RWPE2 (cell line): Measurements from ENCODE around the gene USP34.
"Not testable (repeated sequence)": the region's sequence is repeated elsewhere in the genome, so short reads cannot be mapped to it uniquely, and the experiment has no call there.

Experiments used
- ATAC-seq: fragments of 200-7000 bp; cut with Tn5 transposase; 3 replicates; pipeline ENCODE4 v1.9.1; 2021; ENCODE audit warnings: low read depth
- DNase-seq: peaks from one replicate; pipeline ENCODE4 v3.0.0-alpha.2; 2020; ENCODE audit warnings: low spot score
- H3K27ac ChIP-seq: fragments of 450-650 bp; 2 replicates; pipeline ENCODE4 v1.5.1; 2017; ENCODE audit warnings: mild to moderate bottlenecking; ENCODE audit not compliant: poor library complexity, severe bottlenecking
- H3K27me3 ChIP-seq: fragments of 250-450 bp; sonication (Bioruptor Pico); 2 replicates; pipeline ENCODE4 v1.5.1; 2021; ENCODE audit warnings: mild to moderate bottlenecking, moderate library complexity; ENCODE audit not compliant: insufficient read depth, poor library complexity, severe bottlenecking
- H3K36me3 ChIP-seq: fragments of 250-450 bp; sonication (Bioruptor Pico); 2 replicates; pipeline ENCODE4 v1.5.1; 2020; ENCODE audit warnings: low read depth, mild to moderate bottlenecking, moderate library complexity
- H3K4me1 ChIP-seq: fragments of 250-450 bp; sonication (Bioruptor Pico); 2 replicates; pipeline ENCODE4 v1.5.1; 2021; ENCODE audit warnings: mild to moderate bottlenecking, moderate library complexity; ENCODE audit not compliant: insufficient read depth, poor library complexity, severe bottlenecking
- H3K4me3 ChIP-seq: fragments of 250-450 bp; sonication (Bioruptor Pico); 2 replicates; pipeline ENCODE4 v1.5.1; 2021; ENCODE audit warnings: mild to moderate bottlenecking, moderate library complexity; ENCODE audit not compliant: severe bottlenecking
- H3K9me3 ChIP-seq: fragments of 250-450 bp; sonication (Bioruptor Pico); 2 replicates; pipeline ENCODE4 v1.5.1; 2021; ENCODE audit warnings: mild to moderate bottlenecking, moderate library complexity; ENCODE audit not compliant: severe bottlenecking
- CTCF ChIP-seq: fragments of 450-650 bp; IDR thresholded peaks from one replicate; pipeline ENCODE4 v1.5.1; 2017; ENCODE audit warnings: mild to moderate bottlenecking, moderate library complexity; ENCODE audit not compliant: poor library complexity, severe bottlenecking

The USP34 gene

GRCh38 chr2:61210332-61210981 is 260.4 kb downstream of the USP34 start:
- peak; percentile 97 for ATAC-seq
- H3K4me3 ChIP-seq: no peak overlapping the region
- peaks cover 12% of the 10 kb centered on the region for H3K4me1 ChIP-seq
- H3K9me3 ChIP-seq: no peaks in the 10 kb centered on the region
- no peak overlapping the region for H3K27ac ChIP-seq
- no peak for TF ChIP-seq CTCF
- H3K36me3 ChIP-seq: peaks cover 85% of the 10 kb centered on the region
- no peaks in the 10 kb centered on the region for H3K27me3 ChIP-seq
- no peak for DNase-seq

- Histone ChIP-seq H3K27ac (no peak overlapping the region), H3K9me3 (no peaks in the 10 kb centered on the region), H3K4me1 (peaks cover 2% of the 10 kb centered on the region), H3K36me3 (peaks cover 93% of the 10 kb centered on the region), H3K4me3 (no peak overlapping the region), H3K27me3 (no peaks in the 10 kb centered on the region)
- no peak for TF ChIP-seq CTCF
- no peak for ATAC-seq
- DNase-seq: no peak
Observed at GRCh38 chr2:61205132-61205531, 265.8 kb downstream of the USP34 start.

- no peak for ATAC-seq
- no peak overlapping the region for H3K4me3 ChIP-seq
Observed at GRCh38 chr2:61196671-61197070, 274.2 kb downstream of the USP34 start.

GRCh38 chr2:61194646-61195045 is 276.2 kb downstream of the USP34 start:
- peaks cover 38% of the 10 kb centered on the region for H3K36me3 ChIP-seq
- not testable (repeated sequence) for H3K27me3 ChIP-seq, H3K4me3 ChIP-seq, ATAC-seq, H3K27ac ChIP-seq, H3K9me3 ChIP-seq, H3K4me1 ChIP-seq, DNase-seq

More at GRCh38 chr2:61196671-61197070, 274.2 kb downstream of the USP34 start:
- Histone ChIP-seq H3K27me3 (no peaks in the 10 kb centered on the region), H3K27ac (no peak overlapping the region), H3K4me1 (no peaks in the 10 kb centered on the region), H3K36me3 (peaks cover 32% of the 10 kb centered on the region), H3K9me3 (no peaks in the 10 kb centered on the region)
- no peak for TF ChIP-seq CTCF
- DNase-seq: no peak

GRCh38 chr2:61193670-61194561 is 277.0 kb downstream of the USP34 start:
- no peaks in the 10 kb centered on the region for H3K27me3 ChIP-seq
- peak; percentile 38; the same call in 2 of the 3 replicates for ATAC-seq
- TF ChIP-seq CTCF: no peak
- no peak overlapping the region for H3K4me3 ChIP-seq
- H3K9me3 ChIP-seq: no peaks in the 10 kb centered on the region
- no peak overlapping the region for H3K27ac ChIP-seq
- no peaks in the 10 kb centered on the region for H3K4me1 ChIP-seq
- DNase-seq: no peak
- peaks cover 43% of the 10 kb centered on the region for H3K36me3 ChIP-seq
